Activated naive CD8-positive, alpha-beta T cell treated with anti-CD3 and anti-CD28 coated beads, Interleukin-2, amount 10 ng/mL, durations not matched to agents 7 days and 5 days (primary cell): ENCODE results near the gene CPEB1. TPM values are rescaled to one million over a fixed set of nuclear protein-coding genes. Genes with fewer than 3 reads are reported as not detected.

Source experiments
- total RNA-seq, 2 experiments: library from RNA; stranded (reverse); gene quantifications; one replicate each; pipeline ENCODE4 v1.2.3, GENCODE V29; 2021

CPEB1 gene
- total RNA-seq, 2 experiments from 2014 or later = 0.58 to 0.74 TPM

Other genes starting within 250 kb of the CPEB1 start
- gene GOLGA6L9, start 217.5 kb downstream of the CPEB1 start, total RNA-seq = 1 to 10 TPM; 4.6 to 4.7 TPM
- gene RPS17, start 106.9 kb downstream of the CPEB1 start, total RNA-seq = 1,000 to 10,000 TPM; 1,491 to 1,514 TPM
- gene AP3B2, start 62.5 kb upstream of the CPEB1 start, total RNA-seq = under 1 TPM in 1 of 2 experiments, not detected in 1; 0.17 TPM
- not detected for gene FSD2, start 158.7 kb upstream of the CPEB1 start, total RNA-seq
- gene WHAMM, start 162.3 kb upstream of the CPEB1 start, total RNA-seq = 10 to 100 TPM; 18.1 to 18.2 TPM